A549 (cell line): ENCODE data around the gene ITSN1. TPM values are rescaled to one million over a fixed set of nuclear protein-coding genes. Genes with fewer than 3 reads are reported as not detected.

Source experiments
- ATAC-seq, 2 experiments: fragments of 200-7000 bp in 1 of 2; fragments of >200 bp in 1 of 2; cut with Nextera tagmentation in 1 of 2; cut with Tn5 transposase in 1 of 2; 3 replicates each; pipeline versions ENCODE4 v1.8.0 to v1.9.1; 2018 to 2020; ENCODE audit warnings: mild to moderate bottlenecking in 1 of 2, moderate library complexity in 1 of 2
- CTCF ChIA-PET: fragments of 300-600 bp; sonication (Branson Sonifier 250); formaldehyde crosslinking; extraction: SDS; loops from one replicate; lab custom pipeline; 2021; ENCODE audit warnings: antibody characterized with exemption, inconsistent platforms; lab: Yijun Ruan, JAX
- POLR2A ChIA-PET: fragments of 350-600 bp; formaldehyde crosslinking; extraction: SDS; loops from one replicate; lab custom pipeline; 2021; ENCODE audit warnings: antibody characterized with exemption, inconsistent platforms; lab: Yijun Ruan, JAX
- DNase-seq, 2 experiments: peaks; one replicate each; pipeline versions ENCODE4 v3.0.0 to v3.0.0-alpha.2; 2011 to 2016; ENCODE audit warnings: low read depth in 1 of 2, low spot score in 1 of 2
- FAIRE-seq: peaks from 2 replicates; lab custom pipeline; 2011; peaks lifted over from hg19 to GRCh38; lab: Jason Lieb, UNC
- H3K27ac ChIP-seq, 2 experiments: fragments of >200 bp; sonication (Bioruptor Twin); formaldehyde crosslinking; 3 replicates each; pipeline ENCODE4 v1.5.1; 2016 to 2017
- H3K4me1 ChIP-seq: fragments of >200 bp; sonication (Bioruptor Twin); formaldehyde crosslinking; 3 replicates; pipeline ENCODE4 v1.6.1; 2016
- H3K4me2 ChIP-seq: fragments of >200 bp; sonication (Bioruptor Twin); formaldehyde crosslinking; 3 replicates; pipeline ENCODE4 v1.6.1; 2016
- H3K4me3 ChIP-seq: fragments of >200 bp; sonication (Bioruptor Twin); formaldehyde crosslinking; 3 replicates; pipeline ENCODE4 v1.5.1; 2016
- H3K9me3 ChIP-seq: fragments of >200 bp; sonication (Bioruptor Twin); formaldehyde crosslinking; 3 replicates; pipeline ENCODE4 v1.6.1; 2016
- BHLHE40 ChIP-seq: IDR thresholded peaks from 2 replicates; pipeline ENCODE4 v1.6.1; 2012; ENCODE audit warnings: low read depth, low read length, inconsistent platforms
- CHD2 ChIP-seq: fragments of 150-350 bp; IDR thresholded peaks from 2 replicates; pipeline ENCODE4 v1.6.1; 2014; ENCODE audit warnings: low read length; ENCODE audit not compliant: partially characterized antibody
- EHF ChIP-seq: fragments of 250-450 bp; sonication (Bioruptor Pico); IDR thresholded peaks from 2 replicates; pipeline ENCODE4 v1.5.0; 2020; ENCODE audit warnings: mild to moderate bottlenecking
- EHMT2 ChIP-seq: fragments of 200-600 bp; sonication (generic); IDR thresholded peaks from 2 replicates; pipeline ENCODE4 v1.6.1; 2016; ENCODE audit warnings: antibody characterized with exemption, low read depth, mild to moderate bottlenecking, moderate library complexity
- ELK1 ChIP-seq: fragments of 150-350 bp; IDR thresholded peaks from 2 replicates; pipeline ENCODE4 v1.6.1; 2014; ENCODE audit warnings: low read depth, mild to moderate bottlenecking, low read length
- ESRRA ChIP-seq: fragments of 150-350 bp; IDR thresholded peaks from 2 replicates; pipeline ENCODE4 v1.6.1; 2014; ENCODE audit warnings: mild to moderate bottlenecking, low read length, borderline replicate concordance
- HDAC2 ChIP-seq: fragments of 200-600 bp; sonication (generic); IDR thresholded peaks from 2 replicates; pipeline ENCODE4 v1.6.1; 2016
- HMGXB4 ChIP-seq: fragments of 250-450 bp; sonication (Bioruptor Pico); IDR thresholded peaks from 2 replicates; pipeline ENCODE4 v1.5.0; 2021; ENCODE audit warnings: mild to moderate bottlenecking, moderate library complexity, borderline replicate concordance
- HOXA7 ChIP-seq: fragments of 250-450 bp; sonication (Bioruptor Pico); IDR thresholded peaks from 2 replicates; pipeline ENCODE4 v1.5.0; 2020; ENCODE audit warnings: mild to moderate bottlenecking, moderate library complexity
- HOXB13 ChIP-seq: fragments of 250-450 bp; sonication (Bioruptor Pico); IDR thresholded peaks from 2 replicates; pipeline ENCODE4 v1.5.0; 2020; ENCODE audit warnings: low read depth, mild to moderate bottlenecking, moderate library complexity
- HOXB5 ChIP-seq: fragments of 250-450 bp; sonication (Bioruptor Pico); IDR thresholded peaks from 2 replicates; pipeline ENCODE4 v1.5.0; 2020; ENCODE audit warnings: mild to moderate bottlenecking, moderate library complexity
- KDM5A ChIP-seq: fragments of 200-600 bp; sonication (generic); IDR thresholded peaks from 2 replicates; pipeline ENCODE4 v1.6.1; 2016; ENCODE audit warnings: antibody characterized with exemption, mild to moderate bottlenecking
- MAZ ChIP-seq: fragments of 150-350 bp; IDR thresholded peaks from 2 replicates; pipeline ENCODE4 v1.6.1; 2014; ENCODE audit warnings: antibody characterized with exemption, low read depth, low read length, borderline replicate concordance
- MYC ChIP-seq: IDR thresholded peaks from 2 replicates; pipeline ENCODE4 v1.6.1; 2012; ENCODE audit warnings: mild to moderate bottlenecking, inconsistent platforms, low read length, improper control_type of control experiment, borderline replicate concordance
- NR3C1 ChIP-seq: fragments of >200 bp; sonication (Bioruptor Twin); formaldehyde crosslinking; IDR thresholded peaks from 3 replicates; pipeline ENCODE4 v1.6.1; 2017
- POLR2AphosphoS2 ChIP-seq: conservative IDR thresholded peaks from 2 replicates; pipeline ENCODE4 v1.6.1; 2012; ENCODE audit warnings: low read length, improper control_type of control experiment, inconsistent platforms
- RAD21 ChIP-seq, 2 experiments: fragments of >200 bp in 1 of 2; sonication (Bioruptor Twin) in 1 of 2; formaldehyde crosslinking in 1 of 2; IDR thresholded peaks in 1 of 2; conservative IDR thresholded peaks in 1 of 2; 2 replicates in 1 of 2; 3 replicates in 1 of 2; pipeline ENCODE4 v1.6.1; 2012 to 2018; ENCODE audit warnings: inconsistent platforms in 1 of 2
- RCOR1 ChIP-seq: fragments of 150-350 bp; IDR thresholded peaks from 2 replicates; pipeline ENCODE4 v1.6.1; 2014; ENCODE audit warnings: antibody characterized with exemption, low read length, low read depth
- RFX5 ChIP-seq: fragments of 450-650 bp; IDR thresholded peaks from 2 replicates; pipeline ENCODE4 v1.7.1; 2014; ENCODE audit warnings: antibody characterized with exemption, mild to moderate bottlenecking, moderate library complexity
- TFCP2L1 ChIP-seq: fragments of 250-450 bp; sonication (Bioruptor Pico); IDR thresholded peaks from 2 replicates; pipeline ENCODE4 v1.5.0; 2021; ENCODE audit warnings: mild to moderate bottlenecking
- TP53 ChIP-seq: fragments of 250-450 bp; sonication (Bioruptor Pico); IDR thresholded peaks from 2 replicates; pipeline ENCODE4 v1.5.0; 2021; ENCODE audit warnings: mild to moderate bottlenecking, moderate library complexity
- ZFP36 ChIP-seq: fragments of 450-650 bp; IDR thresholded peaks from 2 replicates; pipeline ENCODE4 v1.6.1; 2014; ENCODE audit warnings: borderline replicate concordance; ENCODE audit not compliant: partially characterized antibody
- ZSCAN20 ChIP-seq: fragments of 250-450 bp; sonication (Bioruptor Pico); IDR thresholded peaks from 2 replicates; pipeline ENCODE4 v1.8.0; 2022; ENCODE audit warnings: mild to moderate bottlenecking, moderate library complexity
- WGBS: methylation state at CpG from one replicate; pipeline ENCODE4 v1.1.6; 2017; ENCODE audit errors: missing lambda C conversion rate; 5-methylcytosine and 5-hydroxymethylcytosine counted together
- polyA plus RNA-seq, 4 experiments: library from polyadenylated mRNA; depleted of rRNA in 3 of 4; stranded (reverse); fragments of >200 nt; fragmentation: RNase III in 1 of 4; extraction: RNeasy Plus Mini Kit Qiagen cat#74134 plus additional on column Dnase treatment in 1 of 4; gene quantifications; 2 replicates in 3 of 4; 3 replicates in 1 of 4; pipeline ENCODE4 v1.2.3, GENCODE V29; 2011 to 2017
- TF ChIP-seq, protein P1 (sequence below): fragments of 450-650 bp; IDR thresholded peaks from 2 replicates; pipeline ENCODE4 v1.6.1; 2014; ENCODE audit warnings: antibody characterized with exemption
- TF ChIP-seq, protein P2 (sequence below): fragments of >200 bp; sonication (Bioruptor Twin); formaldehyde crosslinking; IDR thresholded peaks from 3 replicates; pipeline ENCODE4 v1.5.1; 2016
- TF ChIP-seq, protein P3 (sequence below): IDR thresholded peaks from 2 replicates; pipeline ENCODE4 v1.6.1; 2012

ITSN1 gene
- polyA plus RNA-seq, 2 of the 4 experiments (the other 2 are of a cell fraction) = 15.2 to 23.7 TPM

- 90% methylated on average over 7 of the region's 7 CpGs for WGBS
- CTCF ChIA-PET = interaction anchor here (1.0 to 1.4 kb wide), 2 partner anchors 13 to 212 kb away, joined by 3 read pairs; no protein-coding TSS in a partner anchor
- ATAC-seq = no peak
These were observed 174.8 kb downstream of the ITSN1 start for GRCh38 chr21:33817138-33817537.

DNA sequence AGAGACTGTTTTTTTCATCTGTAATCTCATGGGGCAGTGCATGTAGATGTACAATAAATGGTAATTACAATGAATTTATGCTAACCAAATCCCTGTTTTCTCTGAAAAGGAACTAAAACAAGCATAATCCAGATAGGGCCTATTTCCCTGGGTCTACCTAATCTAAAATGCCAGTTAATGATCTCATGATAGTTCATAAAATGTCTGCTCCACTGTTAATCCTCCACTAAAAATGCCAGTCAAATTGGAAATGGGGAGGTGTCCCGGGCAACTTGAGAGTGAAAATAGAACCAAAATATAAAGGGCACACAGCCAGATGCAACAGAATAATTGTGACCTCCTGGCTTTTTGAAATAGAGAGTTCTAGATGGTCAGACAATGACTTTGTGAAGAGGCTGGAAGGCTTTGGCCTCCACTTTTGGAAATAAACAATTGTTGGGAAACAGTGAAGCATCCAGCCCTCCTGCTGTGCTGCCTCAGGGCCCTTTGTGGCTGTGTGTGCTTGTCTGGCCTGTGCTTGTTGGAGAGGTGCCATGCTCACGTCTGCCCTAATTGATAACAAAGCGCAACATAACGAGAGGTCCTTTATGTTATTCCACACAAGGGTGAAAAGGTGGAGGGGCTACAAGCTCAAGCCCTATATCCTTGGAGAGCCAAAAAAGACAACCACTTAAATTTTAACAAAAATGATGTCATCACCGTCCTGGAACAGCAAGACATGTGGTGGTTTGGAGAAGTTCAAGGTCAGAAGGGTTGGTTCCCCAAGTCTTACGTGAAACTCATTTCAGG is 175.6 kb downstream of the ITSN1 start:
- DNase-seq (no peak), FAIRE-seq (no peak), ATAC-seq (no peak)
- no peak overlapping the region for H3K27ac ChIP-seq
- 76% methylated on average over 6 of the region's 6 CpGs for WGBS
- H3K9me3 ChIP-seq = no peaks in the 10 kb centered on the region
- H3K4me2 ChIP-seq = no peak overlapping the region
- CTCF ChIA-PET = interaction anchor here (1.0 to 1.4 kb wide), 2 partner anchors 14 to 212 kb away, joined by 3 read pairs; no protein-coding TSS in a partner anchor
- H3K4me1 ChIP-seq = peaks cover 4% of the 10 kb centered on the region; the same call in 1 of the 3 replicates
- H3K4me3 ChIP-seq = no peak overlapping the region
- POLR2A ChIA-PET = no interaction called here
- TF ChIP-seq HOXB13 = no peak
- TF ChIP-seq, protein P1, sequence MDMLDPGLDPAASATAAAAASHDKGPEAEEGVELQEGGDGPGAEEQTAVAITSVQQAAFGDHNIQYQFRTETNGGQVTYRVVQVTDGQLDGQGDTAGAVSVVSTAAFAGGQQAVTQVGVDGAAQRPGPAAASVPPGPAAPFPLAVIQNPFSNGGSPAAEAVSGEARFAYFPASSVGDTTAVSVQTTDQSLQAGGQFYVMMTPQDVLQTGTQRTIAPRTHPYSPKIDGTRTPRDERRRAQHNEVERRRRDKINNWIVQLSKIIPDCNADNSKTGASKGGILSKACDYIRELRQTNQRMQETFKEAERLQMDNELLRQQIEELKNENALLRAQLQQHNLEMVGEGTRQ = no peak
- no peak for TF ChIP-seq TFCP2L1 (CRISPR knock-in tag)
- TF ChIP-seq EHF (CRISPR knock-in tag) = no peak
- TF ChIP-seq RCOR1 = no peak
- no peak for TF ChIP-seq MAZ
- TF ChIP-seq HDAC2 = no peak
- TF ChIP-seq, protein P2, sequence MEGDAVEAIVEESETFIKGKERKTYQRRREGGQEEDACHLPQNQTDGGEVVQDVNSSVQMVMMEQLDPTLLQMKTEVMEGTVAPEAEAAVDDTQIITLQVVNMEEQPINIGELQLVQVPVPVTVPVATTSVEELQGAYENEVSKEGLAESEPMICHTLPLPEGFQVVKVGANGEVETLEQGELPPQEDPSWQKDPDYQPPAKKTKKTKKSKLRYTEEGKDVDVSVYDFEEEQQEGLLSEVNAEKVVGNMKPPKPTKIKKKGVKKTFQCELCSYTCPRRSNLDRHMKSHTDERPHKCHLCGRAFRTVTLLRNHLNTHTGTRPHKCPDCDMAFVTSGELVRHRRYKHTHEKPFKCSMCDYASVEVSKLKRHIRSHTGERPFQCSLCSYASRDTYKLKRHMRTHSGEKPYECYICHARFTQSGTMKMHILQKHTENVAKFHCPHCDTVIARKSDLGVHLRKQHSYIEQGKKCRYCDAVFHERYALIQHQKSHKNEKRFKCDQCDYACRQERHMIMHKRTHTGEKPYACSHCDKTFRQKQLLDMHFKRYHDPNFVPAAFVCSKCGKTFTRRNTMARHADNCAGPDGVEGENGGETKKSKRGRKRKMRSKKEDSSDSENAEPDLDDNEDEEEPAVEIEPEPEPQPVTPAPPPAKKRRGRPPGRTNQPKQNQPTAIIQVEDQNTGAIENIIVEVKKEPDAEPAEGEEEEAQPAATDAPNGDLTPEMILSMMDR = no peak
- TF ChIP-seq TP53 = no peak
- TF ChIP-seq RFX5 = no peak
- no peak for TF ChIP-seq POLR2AphosphoS2
- TF ChIP-seq EHMT2 = no peak
- no peak for TF ChIP-seq HOXB5 (CRISPR knock-in tag)
- TF ChIP-seq BHLHE40 = no peak
- TF ChIP-seq ZSCAN20 = no peak
- no peak for TF ChIP-seq MYC
- TF ChIP-seq ZFP36 = no peak
- TF ChIP-seq HMGXB4 (CRISPR knock-in tag) = no peak
- no peak for TF ChIP-seq NR3C1

More at GRCh38 chr21:33817138-33817537, 174.8 kb downstream of the ITSN1 start:
- no peak overlapping the region for H3K4me2 ChIP-seq
- H3K4me3 ChIP-seq = no peak overlapping the region
- no peak overlapping the region for H3K27ac ChIP-seq
- TF ChIP-seq RAD21 (conservative IDR thresholded peaks at IDR 0.05 in 1 of 2, IDR thresholded peaks at IDR 0.05 in 1 of 2) = no peak
- TF ChIP-seq CHD2 = no peak
- no peak for TF ChIP-seq HOXA7 (CRISPR knock-in tag)
- TF ChIP-seq ESRRA = no peak
- TF ChIP-seq, protein P3, sequence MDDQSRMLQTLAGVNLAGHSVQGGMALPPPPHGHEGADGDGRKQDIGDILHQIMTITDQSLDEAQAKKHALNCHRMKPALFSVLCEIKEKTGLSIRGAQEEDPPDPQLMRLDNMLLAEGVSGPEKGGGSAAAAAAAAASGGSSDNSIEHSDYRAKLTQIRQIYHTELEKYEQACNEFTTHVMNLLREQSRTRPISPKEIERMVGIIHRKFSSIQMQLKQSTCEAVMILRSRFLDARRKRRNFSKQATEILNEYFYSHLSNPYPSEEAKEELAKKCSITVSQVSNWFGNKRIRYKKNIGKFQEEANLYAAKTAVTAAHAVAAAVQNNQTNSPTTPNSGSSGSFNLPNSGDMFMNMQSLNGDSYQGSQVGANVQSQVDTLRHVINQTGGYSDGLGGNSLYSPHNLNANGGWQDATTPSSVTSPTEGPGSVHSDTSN = no peak
- no peak for TF ChIP-seq ELK1
- no peak for TF ChIP-seq POLR2AphosphoS2
- TF ChIP-seq RFX5 = no peak
- TF ChIP-seq BHLHE40 = no peak
- TF ChIP-seq KDM5A = no peak
- TF ChIP-seq, protein P1 = no peak
- TF ChIP-seq ZFP36 = no peak
- POLR2A ChIA-PET = no interaction called here
- DNase-seq = no peak
- no peak for FAIRE-seq
- no peaks in the 10 kb centered on the region for H3K9me3 ChIP-seq
- peaks cover 4% of the 10 kb centered on the region; the same call in 1 of the 3 replicates for H3K4me1 ChIP-seq
